SK-N-SH (cell line): ENCODE results near the gene GRM7.

ENCODE experiments used
- EP300 ChIP-seq, 2 experiments: IDR thresholded peaks; 2 replicates each; pipeline versions ENCODE4 v1.4.0 to v1.6.1; 2012; ENCODE audit warnings: borderline replicate concordance in 1 of 2, low read depth in 1 of 2, low read length in 1 of 2
- RCOR1 ChIP-seq: fragments of 150-350 bp; IDR thresholded peaks from 2 replicates; pipeline ENCODE4 v1.6.1; 2017; ENCODE audit warnings: antibody characterized with exemption, low read length
- RXRA ChIP-seq: IDR thresholded peaks from 2 replicates; pipeline ENCODE4 v1.4.0; 2012; ENCODE audit warnings: low read depth, mild to moderate bottlenecking, borderline replicate concordance
- SMC3 ChIP-seq: IDR thresholded peaks from 2 replicates; pipeline ENCODE4 v1.6.1; 2012; ENCODE audit warnings: low read depth, low read length, improper control_type of control experiment
- TF ChIP-seq, protein P1 (sequence below): fragments of 200-600 bp; sonication (generic); IDR thresholded peaks from 2 replicates; pipeline ENCODE4 v1.6.1; 2017; ENCODE audit warnings: antibody characterized with exemption, mild to moderate bottlenecking, moderate library complexity

DNA sequence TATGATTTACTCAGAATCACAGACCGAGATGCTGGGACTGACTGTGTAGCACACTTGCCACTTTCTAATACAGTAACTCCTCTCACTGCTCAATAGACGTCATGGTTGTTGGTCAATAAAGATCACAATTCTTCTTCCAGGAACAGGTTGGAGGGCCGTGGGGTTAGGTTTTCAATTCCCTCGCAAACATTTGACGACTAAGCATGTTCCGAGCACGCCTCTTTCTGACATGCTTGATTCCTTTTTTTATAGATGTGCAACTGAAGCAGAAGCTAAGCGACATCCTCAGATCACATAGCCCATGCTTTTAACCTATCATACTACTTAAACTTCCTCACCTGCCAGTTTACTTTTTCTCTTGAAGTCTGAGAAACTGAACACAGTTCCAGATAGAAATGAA, 61.0 kb downstream of the GRM7 start:
- no peak for TF ChIP-seq EP300 (IDR thresholded peaks at IDR 0.05; ENCODE audit: borderline replicate concordance in 1 of 2, low read depth in 1 of 2, low read length in 1 of 2)
- TF ChIP-seq, protein P1, sequence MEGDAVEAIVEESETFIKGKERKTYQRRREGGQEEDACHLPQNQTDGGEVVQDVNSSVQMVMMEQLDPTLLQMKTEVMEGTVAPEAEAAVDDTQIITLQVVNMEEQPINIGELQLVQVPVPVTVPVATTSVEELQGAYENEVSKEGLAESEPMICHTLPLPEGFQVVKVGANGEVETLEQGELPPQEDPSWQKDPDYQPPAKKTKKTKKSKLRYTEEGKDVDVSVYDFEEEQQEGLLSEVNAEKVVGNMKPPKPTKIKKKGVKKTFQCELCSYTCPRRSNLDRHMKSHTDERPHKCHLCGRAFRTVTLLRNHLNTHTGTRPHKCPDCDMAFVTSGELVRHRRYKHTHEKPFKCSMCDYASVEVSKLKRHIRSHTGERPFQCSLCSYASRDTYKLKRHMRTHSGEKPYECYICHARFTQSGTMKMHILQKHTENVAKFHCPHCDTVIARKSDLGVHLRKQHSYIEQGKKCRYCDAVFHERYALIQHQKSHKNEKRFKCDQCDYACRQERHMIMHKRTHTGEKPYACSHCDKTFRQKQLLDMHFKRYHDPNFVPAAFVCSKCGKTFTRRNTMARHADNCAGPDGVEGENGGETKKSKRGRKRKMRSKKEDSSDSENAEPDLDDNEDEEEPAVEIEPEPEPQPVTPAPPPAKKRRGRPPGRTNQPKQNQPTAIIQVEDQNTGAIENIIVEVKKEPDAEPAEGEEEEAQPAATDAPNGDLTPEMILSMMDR: no peak
- TF ChIP-seq SMC3: no peak
- TF ChIP-seq RCOR1: no peak
- TF ChIP-seq RXRA: no peak
